ENCODE results near the gene S100A13. TPM values are rescaled to one million over a fixed set of nuclear protein-coding genes. Genes with fewer than 3 reads are reported as not detected.
"Not testable (repeated sequence)": the region's sequence is repeated elsewhere in the genome, so short reads cannot be mapped to it uniquely, and the experiment has no call there.

S100A13 gene
- total and polyA plus RNA-seq, 8 donors: 75.1 to 110 (median 84.6) TPM

- no peak for TF ChIP-seq CTCF (IDR thresholded peaks at IDR 0.05)
- DNase-seq (no peak), ATAC-seq (no peak)
- Histone ChIP-seq H3K4me1 (no peaks in the 10 kb centered on the region), H3K4me3 (no peak overlapping the region), H3K36me3 (no peaks in the 10 kb centered on the region), H3K27ac (no peak overlapping the region), H3K27me3 (no peaks in the 10 kb centered on the region), H3K9me3 (no peaks in the 10 kb centered on the region)
- intact Hi-C loops (cut with DNase I): no loop called here
Observed at GRCh38 chr1:153585006-153585405, 42.3 kb downstream of the S100A13 start.

GRCh38 chr1:153583976-153584375 is 43.3 kb downstream of the S100A13 start:
- Histone ChIP-seq H3K4me3 (no peak overlapping the region), H3K36me3 (no peaks in the 10 kb centered on the region), H3K4me1 (no peaks in the 10 kb centered on the region), H3K27ac (no peak overlapping the region), H3K9me3 (no peaks in the 10 kb centered on the region), H3K27me3 (no peaks in the 10 kb centered on the region)
- no peak for DNase-seq
- TF ChIP-seq CTCF (IDR thresholded peaks at IDR 0.05): no peak
- no peak for ATAC-seq
- intact Hi-C loops (cut with DNase I): no loop called here

- H3K4me3 ChIP-seq; intact Hi-C loops (cut with DNase I); H3K4me1 ChIP-seq; ATAC-seq; DNase-seq; H3K27me3 ChIP-seq; H3K9me3 ChIP-seq; H3K36me3 ChIP-seq; H3K27ac ChIP-seq: not testable (repeated sequence)
Observed at GRCh38 chr1:153583514-153583913, 43.8 kb downstream of the S100A13 start.

- H3K4me3 ChIP-seq; intact Hi-C loops (cut with DNase I); ATAC-seq; H3K4me1 ChIP-seq; H3K27me3 ChIP-seq; H3K27ac ChIP-seq; H3K36me3 ChIP-seq; DNase-seq; H3K9me3 ChIP-seq: not testable (repeated sequence)
Observed at GRCh38 chr1:153582836-153583235, 44.5 kb downstream of the S100A13 start.

GRCh38 chr1:153578936-153579335 is 48.4 kb downstream of the S100A13 start:
- peaks cover 0 to 6% of the 10 kb centered on the region in 2 donors for H3K4me1 ChIP-seq
- H3K27me3 ChIP-seq: no peaks in the 10 kb centered on the region
- no peak overlapping the region for H3K27ac ChIP-seq
- H3K4me3 ChIP-seq: no peak overlapping the region
- H3K36me3 ChIP-seq: no peaks in the 10 kb centered on the region
- DNase-seq (no peak), ATAC-seq (no peak)
- no peak for TF ChIP-seq CTCF (IDR thresholded peaks at IDR 0.05)
- intact Hi-C loops (cut with DNase I): no loop called here
- H3K9me3 ChIP-seq: no peaks in the 10 kb centered on the region

- DNase-seq (no peak), ATAC-seq (no peak)
- intact Hi-C loops (cut with DNase I): no loop called here
- no peak overlapping the region for H3K4me3 ChIP-seq
- H3K9me3 ChIP-seq: no peaks in the 10 kb centered on the region
- H3K27me3 ChIP-seq: no peaks in the 10 kb centered on the region
- peaks cover 0 to 10% of the 10 kb centered on the region in 2 donors for H3K4me1 ChIP-seq
- no peaks in the 10 kb centered on the region for H3K36me3 ChIP-seq
- TF ChIP-seq CTCF (IDR thresholded peaks at IDR 0.05): no peak
- no peak overlapping the region for H3K27ac ChIP-seq
Observed at GRCh38 chr1:153578490-153578889, 48.8 kb downstream of the S100A13 start.

Data from left lung (tissue), 10 donors.